Peyer's patch (tissue), 4 donors: ENCODE results near the gene MARS1. TPM values are rescaled to one million over a fixed set of nuclear protein-coding genes. Genes with fewer than 3 reads are reported as not detected.

Source experiments
- DNase-seq, 3 donors: peaks; one replicate each; pipeline ENCODE4 v3.0.0-alpha.2; 2017 to 2019
- H3K27ac ChIP-seq, 4 donors: fragments of 200-600 bp; sonication (generic); one replicate each; pipeline ENCODE4 v1.5.1; 2016 to 2019
- H3K27me3 ChIP-seq, 2 donors: fragments of 200-600 bp; sonication (generic); one replicate each; pipeline ENCODE4 v1.5.1; 2019
- H3K36me3 ChIP-seq, 3 donors: fragments of 200-600 bp; sonication (generic); one replicate each; pipeline ENCODE4 v1.5.1; 2016 to 2019
- H3K4me1 ChIP-seq, 4 donors: fragments of 200-600 bp; sonication (generic); one replicate each; pipeline ENCODE4 v1.5.1; 2016 to 2019
- H3K4me3 ChIP-seq, 4 donors: fragments of 200-600 bp; sonication (generic); 1 replicate in 3 of 4; 2 replicates in 1 of 4; pipeline ENCODE4 v1.5.1; 2016 to 2019; ENCODE audit warnings: mild to moderate bottlenecking in 1 of 4
- H3K9me3 ChIP-seq, 4 donors: fragments of 200-600 bp; sonication (generic); one replicate each; pipeline ENCODE4 v1.5.1; 2016 to 2019; ENCODE audit warnings: mild to moderate bottlenecking in 1 of 4
- CTCF ChIP-seq, 6 experiments: fragments of 450-650 bp in 4 of 6; fragments of 200-600 bp in 2 of 6; sonication (generic) in 1 of 6; IDR thresholded peaks; one replicate each; pipeline ENCODE4 v1.5.1; 2017 to 2019; ENCODE audit warnings: antibody characterized with exemption in 6 of 6, mild to moderate bottlenecking in 3 of 6, moderate library complexity in 1 of 6
- POLR2A ChIP-seq, 2 donors: fragments of 450-650 bp; IDR thresholded peaks; one replicate each; pipeline ENCODE4 v1.5.1; 2017; ENCODE audit warnings: antibody characterized with exemption in 2 of 2, mild to moderate bottlenecking in 2 of 2, moderate library complexity in 2 of 2
- total RNA-seq, 4 donors: library from RNA; depleted of rRNA; stranded (reverse); fragments of >200 nt; gene quantifications; one replicate each; pipeline ENCODE4 v1.1.0, GENCODE V29; 2016

The MARS1 gene
- total RNA-seq, 4 donors from 2014 or later, result 40.6 to 97.4 (median 63.5) TPM

GRCh38 chr12:57452181-57452936 is 35.5 kb upstream of the MARS1 start:
- Histone ChIP-seq H3K27ac (peak overlapping the region in 1 of 4 donors; percentile 43), H3K4me1 (peaks cover 0 to 18% (median 0%) of the 10 kb centered on the region in 4 donors)
- no peak for DNase-seq

GRCh38 chr12:57452937-57453509 is 34.8 kb upstream of the MARS1 start:
- H3K4me1 ChIP-seq, result peaks cover 0 to 18% (median 0%) of the 10 kb centered on the region in 4 donors
- no peak overlapping the region for H3K4me3 ChIP-seq
- DNase-seq, result peak; percentile 67 to 88 (median 82)
- TF ChIP-seq POLR2A (IDR thresholded peaks at IDR 0.05), result no peak
- peak; percentile 73 to 93 (median 87) for TF ChIP-seq CTCF (IDR thresholded peaks at IDR 0.05)
- no peaks in the 10 kb centered on the region for H3K9me3 ChIP-seq
- no peaks in the 10 kb centered on the region for H3K36me3 ChIP-seq
- H3K27ac ChIP-seq, result no peak overlapping the region
- H3K27me3 ChIP-seq, result no peaks in the 10 kb centered on the region

More at GRCh38 chr12:57452181-57452936, 35.5 kb upstream of the MARS1 start:
- no peak for TF ChIP-seq POLR2A (IDR thresholded peaks at IDR 0.05)
- TF ChIP-seq CTCF (IDR thresholded peaks at IDR 0.05), result no peak
- Histone ChIP-seq H3K9me3 (no peaks in the 10 kb centered on the region), H3K27me3 (no peaks in the 10 kb centered on the region), H3K36me3 (no peaks in the 10 kb centered on the region), H3K4me3 (no peak overlapping the region)

- H3K27ac ChIP-seq, result no peak overlapping the region
- DNase-seq, result no peak
- no peaks in the 10 kb centered on the region for H3K9me3 ChIP-seq
- TF ChIP-seq CTCF (IDR thresholded peaks at IDR 0.05) (no peak), POLR2A (IDR thresholded peaks at IDR 0.05) (no peak)
- no peak overlapping the region for H3K4me3 ChIP-seq
- no peaks in the 10 kb centered on the region for H3K36me3 ChIP-seq
- H3K4me1 ChIP-seq, result peaks cover 0 to 18% (median 0%) of the 10 kb centered on the region in 4 donors
- no peaks in the 10 kb centered on the region for H3K27me3 ChIP-seq
Measured at GRCh38 chr12:57454213-57454565, 33.7 kb upstream of the MARS1 start.

- DNase-seq, result no peak
- Histone ChIP-seq H3K4me1 (peaks cover 0 to 18% (median 0%) of the 10 kb centered on the region in 4 donors), H3K36me3 (no peaks in the 10 kb centered on the region), H3K9me3 (no peaks in the 10 kb centered on the region), H3K27ac (no peak within 1 kb of the TSS), H3K27me3 (no peaks in the 10 kb centered on the region), H3K4me3 (peak within 1 kb of the TSS in 1 of 4 donors; percentile 18)
- TF ChIP-seq CTCF (IDR thresholded peaks at IDR 0.05), result no peak
- no peak for TF ChIP-seq POLR2A (IDR thresholded peaks at IDR 0.05)
Measured at GRCh38 chr12:57454566-57455373, 33.1 kb upstream of the MARS1 start, which contains the start of gene INHBE. TSS of gene INHBE (plus strand) at chr12:57455307. CDS start at chr12:57455537, 230 bp downstream.

- Histone ChIP-seq H3K27ac (no peak overlapping the region), H3K4me3 (peak overlapping the region in 1 of 4 donors; percentile 18), H3K36me3 (no peaks in the 10 kb centered on the region), H3K9me3 (no peaks in the 10 kb centered on the region), H3K4me1 (peaks cover 1 to 26% (median 3%) of the 10 kb centered on the region in 4 donors), H3K27me3 (no peaks in the 10 kb centered on the region)
- DNase-seq, result no peak
- no peak for TF ChIP-seq POLR2A (IDR thresholded peaks at IDR 0.05)
- no peak for TF ChIP-seq CTCF (IDR thresholded peaks at IDR 0.05)
Measured at GRCh38 chr12:57455374-57456144, 32.3 kb upstream of the MARS1 start.
